DLD1 (cell line): ENCODE measurements around the gene RAPGEF1.

Experiments
- in situ Hi-C: cut with HindIII; loops from 2 replicates; pipeline ENCODE4 v1.10.0; 2017; ENCODE audit warnings: low sequenced_read_pairs

The RAPGEF1 gene

DNA sequence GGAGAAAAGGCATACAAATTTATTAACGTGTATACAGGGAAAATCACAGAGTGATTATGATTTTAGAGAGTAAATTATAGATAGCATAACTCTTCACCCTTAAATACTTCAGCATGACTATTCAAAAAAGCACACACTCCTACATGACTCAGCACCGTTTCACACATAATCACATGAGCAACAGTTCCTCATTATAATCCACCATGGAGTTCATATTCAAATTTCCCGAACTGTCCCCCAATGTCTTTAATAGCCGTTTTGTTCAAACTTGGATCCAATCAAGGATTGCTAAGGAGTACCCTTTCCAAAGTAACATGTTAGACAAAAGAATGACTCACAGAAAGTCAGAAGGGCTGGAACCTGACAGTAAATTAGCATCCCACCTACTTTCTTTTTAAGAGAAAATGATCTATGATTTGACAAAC, 32.1 kb downstream of the RAPGEF1 start:
- in situ Hi-C loops, result no loop called here

DNA sequence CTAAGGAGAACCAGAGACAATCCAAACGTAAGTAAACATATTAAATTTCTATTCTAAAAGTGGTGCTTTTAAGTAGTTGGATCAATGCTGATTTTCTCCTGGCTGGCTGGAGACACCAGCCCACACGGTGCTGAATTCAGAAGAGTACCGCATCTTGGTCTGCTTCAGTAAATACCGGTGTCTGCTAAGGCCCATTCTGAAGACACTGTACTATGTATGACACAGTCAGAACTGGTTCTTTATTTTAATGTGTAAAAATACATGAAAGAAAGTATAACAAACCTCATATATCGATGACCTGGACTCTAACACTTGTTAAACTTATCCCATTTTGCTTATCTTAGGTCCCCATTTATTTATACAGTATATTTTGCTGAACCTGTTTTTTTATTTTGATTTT, 32.8 kb downstream of the RAPGEF1 start:
- in situ Hi-C loops, result no loop called here

DNA sequence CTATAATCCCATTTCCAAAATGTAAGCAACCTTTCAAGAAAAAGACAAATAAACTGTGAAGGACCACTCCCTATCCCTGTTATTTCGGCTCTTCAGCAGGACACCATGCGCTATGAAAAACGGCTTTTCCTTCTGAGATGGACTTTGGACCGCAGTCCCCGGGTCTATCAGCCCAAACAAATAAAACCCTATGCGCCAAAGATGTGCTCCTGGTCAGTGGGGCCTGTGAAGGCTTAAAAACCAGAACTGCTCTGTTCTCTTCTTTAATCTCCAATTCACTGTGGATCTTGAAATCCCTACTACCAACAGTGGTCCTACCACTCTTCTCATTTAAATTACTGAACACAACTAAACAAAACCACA, 33.3 kb downstream of the RAPGEF1 start:
- in situ Hi-C loops, result no loop called here

DNA sequence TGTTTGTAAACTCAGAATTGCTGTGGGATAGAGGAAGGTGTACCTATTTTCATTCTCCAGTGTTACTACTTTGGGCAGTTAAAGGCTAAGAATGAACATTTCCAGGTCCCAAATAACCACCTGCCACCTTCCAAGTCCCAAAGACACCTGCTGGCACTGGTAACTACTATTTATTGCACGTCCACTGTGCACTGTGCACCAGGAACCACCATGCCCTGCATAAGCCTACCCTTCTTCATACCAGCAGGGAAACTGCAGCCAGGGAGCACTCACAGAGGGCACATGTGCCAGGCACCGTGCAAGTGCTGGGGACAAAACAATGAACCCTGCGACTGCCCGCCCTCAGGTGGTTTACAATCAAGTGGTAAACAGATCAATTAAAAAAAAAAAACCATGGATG, 34.9 kb downstream of the RAPGEF1 start:
- in situ Hi-C loops, result no loop called here

DNA sequence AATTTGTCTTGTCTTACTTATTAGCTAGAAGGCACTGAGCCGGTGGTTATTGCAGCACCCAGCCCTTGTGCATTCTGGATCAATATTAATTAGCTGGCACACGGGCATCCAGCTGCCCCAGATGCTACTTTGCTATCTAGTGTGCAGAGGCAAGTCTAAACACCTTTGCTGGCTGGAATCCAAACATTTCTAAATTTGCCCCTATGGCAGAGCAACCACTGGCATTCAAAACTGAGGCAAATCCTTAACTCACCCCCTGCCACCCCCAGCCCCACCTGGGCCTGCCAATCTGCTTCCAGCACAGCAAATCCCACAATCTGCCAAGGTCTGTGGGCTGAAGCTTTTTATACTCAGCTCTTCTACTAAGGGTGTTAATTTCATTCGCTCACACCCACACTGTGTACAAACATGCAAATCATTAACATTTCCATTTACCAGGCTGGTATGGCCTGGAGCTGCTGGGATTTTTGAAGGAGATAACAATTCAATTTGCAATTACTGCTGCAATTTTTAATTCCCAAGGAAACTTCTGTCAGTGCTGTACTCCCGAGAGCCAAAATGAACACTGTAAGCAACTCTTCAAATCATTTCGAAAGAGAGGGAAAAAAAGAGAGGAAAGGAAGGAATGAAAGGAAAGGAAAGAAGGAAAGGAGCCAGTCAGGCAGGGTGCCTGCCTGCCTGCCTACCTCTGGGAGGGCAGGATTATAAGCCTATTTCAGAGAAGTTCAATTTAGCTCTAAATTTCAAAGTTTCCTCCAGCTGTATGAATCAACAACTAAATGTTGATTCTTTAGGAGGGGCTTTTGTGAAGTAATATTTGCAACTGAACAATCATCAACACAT, 35.5 kb downstream of the RAPGEF1 start:
- in situ Hi-C loops, result no loop called here

DNA sequence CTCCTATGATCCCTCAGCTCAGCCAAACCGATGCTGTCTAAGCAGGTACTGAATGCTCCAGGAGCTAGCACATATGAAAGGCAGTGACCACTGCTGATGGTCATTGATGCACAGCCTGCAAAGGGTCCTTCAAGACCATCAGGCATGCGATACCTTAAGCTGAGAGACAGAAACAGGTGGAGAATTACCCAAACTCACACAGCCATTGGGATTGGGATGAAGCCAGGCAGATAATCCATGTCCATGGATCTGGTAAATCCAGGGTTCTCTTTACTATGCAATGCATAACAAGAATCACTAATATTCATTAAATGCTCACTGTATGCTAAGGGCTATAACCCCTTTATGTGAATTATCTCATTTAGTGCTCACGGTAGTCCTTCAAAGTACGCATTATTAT, 36.2 kb downstream of the RAPGEF1 start:
- in situ Hi-C loops, result no loop called here

DNA sequence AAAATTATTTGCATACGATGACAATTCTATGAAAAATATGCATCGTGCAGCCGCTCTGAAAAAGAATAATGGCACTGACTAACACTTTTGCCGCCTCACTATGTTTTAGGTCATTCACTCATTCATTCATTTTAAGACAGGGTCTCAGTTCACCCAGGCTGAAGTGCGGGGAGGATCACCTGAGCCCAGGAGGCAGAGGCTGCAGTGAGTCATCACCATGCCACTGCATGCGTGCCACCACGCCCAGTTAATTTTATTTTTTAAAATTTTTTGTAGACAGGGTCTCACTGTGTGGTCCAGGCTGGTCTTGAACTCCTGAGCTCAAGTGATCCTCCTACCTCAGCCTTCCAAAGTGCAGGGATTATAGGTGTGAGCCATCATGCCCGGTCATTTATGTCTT, 37.0 kb downstream of the RAPGEF1 start:
- in situ Hi-C loops, result no loop called here

DNA sequence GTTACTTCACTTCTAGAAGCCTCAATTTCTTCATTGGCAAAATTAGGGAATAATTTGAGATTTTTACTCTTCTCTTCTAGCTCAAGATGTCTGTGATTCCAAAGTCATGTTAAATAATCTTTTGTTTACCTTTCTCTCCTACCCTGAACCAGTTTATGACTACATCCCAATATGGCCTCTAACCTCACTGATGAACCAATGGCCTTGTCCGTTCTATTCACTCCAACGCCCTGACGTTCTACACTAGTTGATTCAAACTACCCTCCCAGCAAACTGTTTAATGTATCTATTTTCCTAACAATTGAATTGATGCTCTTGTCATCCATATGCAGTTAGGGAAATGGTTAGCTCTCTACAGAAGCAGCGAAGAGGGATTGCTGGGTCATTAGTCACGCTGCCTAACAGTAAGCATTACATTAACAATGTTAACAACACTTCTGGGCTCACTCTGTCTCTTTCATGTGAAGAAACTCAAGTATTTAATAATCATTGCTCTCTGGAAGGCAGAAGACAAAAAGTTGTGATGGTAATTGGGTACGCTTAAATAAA, 38.0 kb downstream of the RAPGEF1 start:
- in situ Hi-C loops, result no loop called here

DNA sequence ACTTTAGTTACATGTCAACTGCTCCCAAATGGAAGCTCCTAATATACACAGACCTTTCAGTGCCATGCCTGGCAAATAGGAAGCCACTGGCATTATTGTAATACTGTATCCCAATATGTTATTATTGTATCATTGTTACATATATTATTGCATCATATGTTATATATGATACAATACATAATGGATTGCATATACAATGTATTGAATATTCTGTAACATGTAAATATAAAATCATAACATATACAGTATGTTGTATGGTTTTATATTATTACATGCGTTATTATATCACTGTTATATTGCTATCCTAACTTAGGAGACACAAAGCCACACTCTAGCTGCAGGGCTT, 38.5 kb downstream of the RAPGEF1 start:
- in situ Hi-C loops, result no loop called here

DNA sequence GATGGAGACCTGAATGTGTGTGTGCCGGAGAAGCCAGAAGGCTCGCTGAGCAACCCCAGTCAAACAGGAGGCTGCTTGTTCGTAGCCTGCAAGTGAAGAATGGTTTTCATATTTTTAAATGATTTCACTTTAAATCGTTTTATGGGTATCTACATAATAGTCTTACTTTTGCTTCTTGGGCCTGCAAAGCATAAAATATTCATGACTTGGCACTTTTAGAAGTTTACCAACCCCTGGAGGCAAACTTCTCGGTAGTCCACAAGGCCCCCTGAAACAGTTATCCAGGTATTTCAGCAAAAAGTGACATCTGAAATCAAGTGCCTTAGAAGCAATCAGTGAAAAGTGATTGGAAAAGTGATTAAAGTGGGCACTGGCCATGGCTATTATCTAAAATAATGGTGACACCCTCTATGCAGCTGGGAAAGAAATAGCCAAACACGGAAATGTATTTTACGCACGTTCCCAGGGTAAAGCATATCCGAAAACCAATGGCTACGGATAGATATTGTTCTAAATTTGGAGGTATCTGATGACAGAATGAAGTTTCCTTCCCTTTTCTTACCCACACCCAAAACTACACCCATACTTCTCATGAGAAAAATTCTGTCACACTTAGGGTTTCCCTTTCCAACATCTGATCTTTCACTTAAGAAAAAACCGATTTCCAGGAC, 39.0 kb downstream of the RAPGEF1 start:
- in situ Hi-C loops, result no loop called here

DNA sequence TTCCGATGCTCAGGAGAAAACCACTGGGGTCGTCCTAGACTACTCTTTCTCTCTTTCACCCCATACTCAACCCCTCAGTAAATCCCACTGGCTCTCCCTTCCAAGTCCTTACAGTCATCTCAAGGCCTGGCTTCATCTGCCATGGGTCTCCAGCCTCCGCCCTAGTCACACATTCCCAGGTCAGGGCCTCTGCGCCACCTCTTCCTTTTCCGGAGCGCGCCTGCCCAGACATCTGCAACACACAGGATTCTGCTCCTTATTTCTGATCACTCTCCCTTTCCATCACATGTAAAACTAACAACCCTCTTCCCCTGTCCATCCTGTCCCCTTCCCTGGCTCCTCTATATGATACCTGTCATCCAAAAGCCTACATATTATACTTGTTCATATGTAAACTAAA, 39.8 kb downstream of the RAPGEF1 start:
- in situ Hi-C loops, result no loop called here

DNA sequence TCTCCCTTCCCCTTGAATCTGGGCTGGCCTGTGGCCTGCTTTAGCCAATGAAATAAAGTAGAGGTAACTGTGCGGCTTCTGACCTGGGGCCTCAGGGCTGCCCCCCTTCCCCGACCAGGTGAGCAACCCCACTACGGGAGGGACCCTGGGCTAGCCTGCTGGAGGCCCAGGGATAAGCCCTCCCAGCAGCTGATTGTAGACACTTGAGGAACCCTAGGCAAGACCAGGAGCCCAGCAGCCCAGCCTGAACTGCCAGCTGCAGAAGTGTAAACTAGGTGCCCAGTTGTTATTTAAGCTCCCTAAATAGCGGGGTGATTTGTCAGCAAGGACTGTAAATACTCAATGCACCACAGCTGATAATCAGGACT, 41.3 kb downstream of the RAPGEF1 start:
- in situ Hi-C loops, result no loop called here

DNA sequence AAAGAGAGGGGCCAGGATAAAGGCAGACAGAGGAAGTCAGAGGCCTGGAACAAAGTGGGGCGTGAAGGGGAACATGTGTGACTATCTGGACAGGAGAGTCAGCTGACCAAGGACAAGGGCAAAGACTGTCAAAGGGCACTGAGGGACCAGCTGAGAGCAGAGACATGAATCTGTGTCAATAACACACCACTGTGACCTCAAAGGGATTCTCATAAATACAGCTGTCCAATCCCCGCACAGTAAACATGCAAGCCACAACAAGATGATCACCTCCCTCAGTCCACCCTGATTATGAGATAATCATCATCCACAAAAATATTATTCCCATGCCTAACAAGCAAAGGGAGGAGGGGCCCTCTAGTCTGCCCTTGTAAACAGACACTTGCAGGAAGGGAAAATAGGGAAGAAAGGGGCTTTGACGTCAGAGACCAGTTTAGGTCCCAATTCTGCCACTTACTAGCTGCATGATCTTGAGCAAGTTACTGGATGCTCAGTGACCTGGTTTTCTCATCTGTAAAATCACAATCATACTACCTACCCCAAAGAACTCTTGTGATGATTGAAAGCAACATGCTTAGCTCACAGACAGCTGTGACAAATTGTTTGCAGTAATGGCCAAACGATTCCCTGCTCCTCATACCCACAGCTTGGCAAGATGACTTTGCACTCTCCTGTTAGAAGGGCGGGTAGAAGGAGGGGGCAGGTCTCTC, 41.8 kb downstream of the RAPGEF1 start:
- in situ Hi-C loops, result no loop called here

DNA sequence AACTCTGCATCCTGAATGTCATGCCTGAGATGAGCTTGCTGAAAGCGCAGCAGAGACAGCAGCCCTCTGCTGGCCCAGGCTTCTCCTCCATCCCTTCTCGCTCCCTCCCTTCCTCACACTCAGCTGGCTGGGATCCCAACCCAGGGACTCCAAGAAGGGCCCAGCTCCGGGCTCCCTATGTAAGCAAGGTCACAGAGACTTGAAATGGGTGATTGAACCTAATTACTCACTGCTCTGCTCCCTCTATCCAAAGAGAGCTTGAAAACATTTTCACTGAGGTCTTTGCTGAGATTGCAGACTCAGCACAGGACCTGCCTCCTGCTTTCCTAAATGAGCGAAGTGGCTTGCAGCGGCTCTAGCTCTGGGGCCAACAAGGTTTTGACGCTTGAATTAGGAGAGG, 42.8 kb downstream of the RAPGEF1 start:
- in situ Hi-C loops, result no loop called here

DNA sequence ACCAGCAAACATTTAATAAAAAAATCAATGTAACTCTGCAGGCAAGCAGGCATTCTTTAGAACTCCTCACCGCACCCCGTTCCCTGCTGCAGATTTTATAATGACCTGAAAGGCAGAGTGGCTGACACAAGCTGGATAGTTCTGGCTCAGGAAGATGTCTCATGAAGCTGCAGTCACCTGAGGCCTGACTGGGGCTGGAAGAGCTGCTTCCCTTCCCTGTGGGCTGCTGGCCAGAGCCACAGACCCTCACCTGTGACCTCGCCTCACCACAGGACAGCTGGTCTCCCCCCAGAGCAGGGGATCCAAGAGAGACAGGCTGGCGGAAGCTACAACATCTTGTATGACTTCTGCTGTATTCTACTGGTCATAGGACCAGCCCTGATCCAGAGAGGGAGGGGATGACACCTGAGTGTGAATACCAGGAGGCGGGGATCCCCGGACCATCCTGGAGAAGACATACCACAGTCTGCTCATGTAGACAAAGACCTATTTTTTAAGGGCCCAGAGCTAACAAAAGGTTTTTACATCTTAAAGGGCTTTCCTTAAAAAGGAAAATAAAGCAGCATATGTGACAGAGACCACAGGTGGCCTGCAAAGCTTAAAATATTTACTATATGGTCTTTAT, 43.9 kb downstream of the RAPGEF1 start:
- in situ Hi-C loops, result no loop called here

DNA sequence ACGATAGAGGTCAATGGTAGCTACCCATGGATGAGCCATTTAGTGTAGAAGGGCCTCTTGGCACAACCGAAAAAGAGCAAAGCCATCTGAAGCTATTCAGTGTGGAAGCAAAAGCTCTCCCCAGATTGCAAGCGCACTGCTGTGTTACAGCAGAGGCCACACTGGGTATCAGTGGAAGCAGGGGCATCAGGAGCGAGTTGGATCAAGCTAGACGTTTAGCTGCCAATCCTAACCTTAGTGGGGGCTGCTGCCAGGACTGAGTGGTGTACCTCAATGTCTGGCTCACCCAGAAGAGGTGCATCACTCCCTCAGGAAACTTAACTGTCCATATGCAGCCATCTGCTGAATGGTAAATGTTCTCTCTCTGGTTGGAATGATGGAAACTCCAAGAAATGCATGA, 44.5 kb downstream of the RAPGEF1 start:
- in situ Hi-C loops, result no loop called here

DNA sequence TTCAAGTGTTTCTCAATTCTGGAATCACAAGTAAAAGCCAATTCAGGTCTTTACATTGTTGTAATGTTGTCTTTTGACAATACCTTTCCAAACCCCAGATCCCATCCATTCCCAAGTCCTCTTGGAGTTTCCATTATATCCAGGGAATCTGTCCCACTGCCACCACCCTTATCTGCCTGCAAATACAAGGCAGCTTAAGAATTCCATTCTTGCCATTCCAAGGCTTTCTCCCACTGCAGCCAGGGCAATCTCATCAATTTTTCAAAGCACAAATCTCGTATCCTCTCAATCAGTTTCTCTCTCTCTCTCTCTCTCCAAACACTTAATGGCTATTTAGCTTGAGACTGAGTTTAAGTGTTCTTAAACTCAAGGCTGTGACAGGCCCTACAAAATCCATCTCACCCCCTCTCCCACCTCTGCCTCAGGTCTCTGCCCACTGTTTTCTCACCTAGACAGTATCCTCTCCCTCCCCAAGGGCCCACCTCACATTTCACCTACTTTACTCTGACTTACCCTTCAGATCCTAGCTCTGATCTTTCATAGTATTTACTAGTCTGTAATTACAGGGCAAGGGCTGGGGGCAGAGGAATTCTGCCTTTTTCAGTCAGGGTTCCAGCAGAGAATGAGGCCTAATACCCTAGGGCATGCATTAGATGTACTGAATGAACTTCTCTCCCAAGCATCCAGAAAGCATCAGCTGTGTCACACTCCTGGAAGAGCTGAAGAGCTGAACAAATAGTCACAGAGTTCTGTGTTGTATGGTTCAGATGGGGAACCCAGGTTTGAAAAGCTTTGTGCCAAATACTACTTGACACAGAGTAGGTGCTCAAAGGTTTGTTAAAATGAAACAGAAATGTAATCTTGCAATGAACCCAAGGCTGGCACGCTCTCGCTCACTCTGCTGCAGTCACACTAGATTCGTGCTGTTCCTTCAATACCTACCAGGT, 46.0 kb downstream of the RAPGEF1 start:
- in situ Hi-C loops, result no loop called here

DNA sequence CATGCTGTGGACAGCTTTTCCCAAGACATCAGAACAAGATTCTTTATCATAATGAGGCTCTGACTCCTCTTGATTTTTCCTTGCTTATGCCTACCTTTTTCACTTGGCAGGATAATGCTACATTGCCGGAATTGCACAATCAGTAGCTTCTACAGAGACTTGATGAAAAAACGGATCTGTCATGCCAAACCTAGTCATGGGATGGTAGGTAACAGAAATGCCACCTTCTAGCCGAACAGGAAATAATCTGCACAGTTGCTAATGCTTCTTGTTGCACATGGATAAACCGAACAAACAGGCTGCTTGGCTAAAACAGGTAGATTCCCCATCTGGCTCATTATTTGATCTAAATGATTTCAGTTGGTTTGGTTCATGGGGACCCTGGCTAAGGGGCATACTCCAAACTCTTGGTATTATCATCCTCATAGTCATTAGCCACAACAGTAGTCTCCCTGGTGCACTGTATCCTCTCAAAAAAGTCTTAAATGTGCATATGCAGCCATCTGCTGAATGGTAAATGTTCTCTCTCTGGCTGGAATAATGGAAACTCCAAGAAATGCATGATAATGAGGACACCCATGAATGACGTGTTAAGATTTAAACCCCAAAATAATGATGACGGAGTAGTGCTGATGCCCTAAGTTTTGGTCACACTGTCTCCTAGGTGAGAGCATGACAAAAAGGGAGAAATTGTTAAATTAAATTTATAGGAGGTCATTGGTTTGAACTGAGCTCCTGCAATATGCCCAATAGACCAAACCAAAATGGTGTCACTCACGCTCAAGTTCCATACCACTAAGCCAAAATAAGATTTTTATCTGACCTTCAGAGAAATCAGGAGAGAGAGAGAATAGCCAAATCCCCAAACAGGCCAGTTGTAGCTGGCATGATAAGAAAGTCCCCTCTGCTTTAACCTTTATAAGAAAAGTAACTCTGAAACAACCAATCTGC, 47.0 kb downstream of the RAPGEF1 start:
- in situ Hi-C loops, result no loop called here

DNA sequence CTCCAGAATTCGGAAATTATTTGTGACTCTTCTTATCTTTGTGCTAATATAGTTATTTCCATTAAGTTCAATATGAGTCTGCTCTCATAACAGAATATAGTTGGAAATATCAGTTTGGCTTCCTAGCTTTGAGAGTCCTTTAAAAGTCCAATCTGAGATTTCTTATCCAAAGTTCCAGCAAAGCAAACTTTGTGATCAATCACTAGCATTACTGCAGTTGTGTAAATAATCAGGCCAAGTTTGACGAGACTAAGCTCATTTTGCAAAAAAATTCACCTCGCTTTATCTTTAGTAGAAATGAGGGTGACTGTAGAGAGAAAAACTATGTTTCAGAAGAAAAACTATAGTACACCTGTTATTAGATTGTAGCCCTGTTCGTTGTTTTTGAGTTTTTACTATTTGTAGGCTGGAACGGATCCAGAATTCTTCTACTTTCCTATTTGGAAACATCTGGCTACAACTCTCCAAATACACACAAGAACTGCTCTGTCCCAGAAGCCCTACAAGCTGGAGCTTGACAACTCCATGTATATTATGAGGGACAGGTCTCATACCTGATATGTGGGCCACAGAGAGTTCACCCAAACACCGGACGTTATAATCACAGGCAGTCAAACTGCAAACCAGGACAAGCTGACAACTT, 47.8 kb downstream of the RAPGEF1 start:
- in situ Hi-C loops, result no loop called here
